Measurements from ENCODE around the gene ADAM12. TPM values are rescaled to one million over a fixed set of nuclear protein-coding genes. Genes with fewer than 3 reads are reported as not detected.
"Not testable (repeated sequence)": the region's sequence is repeated elsewhere in the genome, so short reads cannot be mapped to it uniquely, and the experiment has no call there.

Gene ADAM12
- polyA plus RNA-seq, 12 donors: 15.2 to 33.9 (median 21.8) TPM; not detected in 1

DNA sequence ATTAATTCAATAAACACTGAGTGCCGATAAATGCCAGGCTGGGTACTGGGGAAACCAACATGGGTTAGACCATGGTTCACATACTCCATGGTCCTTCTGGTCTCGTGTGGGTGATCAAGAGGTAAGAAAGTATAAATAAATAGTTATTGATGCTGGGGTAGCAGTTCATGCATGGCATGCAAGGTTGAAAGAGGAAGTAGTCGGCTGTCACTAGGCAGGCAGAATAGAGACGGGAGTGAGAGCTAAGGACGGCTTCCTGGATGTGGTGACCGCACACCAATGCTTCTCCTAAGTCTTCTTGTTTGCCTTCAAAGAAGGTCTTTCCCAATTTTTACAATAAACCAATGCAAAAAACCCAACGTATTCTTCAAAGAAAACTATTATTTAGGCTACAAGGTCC lies 208.6 kb downstream of the ADAM12 start:
- DNase-seq: no peak

DNA sequence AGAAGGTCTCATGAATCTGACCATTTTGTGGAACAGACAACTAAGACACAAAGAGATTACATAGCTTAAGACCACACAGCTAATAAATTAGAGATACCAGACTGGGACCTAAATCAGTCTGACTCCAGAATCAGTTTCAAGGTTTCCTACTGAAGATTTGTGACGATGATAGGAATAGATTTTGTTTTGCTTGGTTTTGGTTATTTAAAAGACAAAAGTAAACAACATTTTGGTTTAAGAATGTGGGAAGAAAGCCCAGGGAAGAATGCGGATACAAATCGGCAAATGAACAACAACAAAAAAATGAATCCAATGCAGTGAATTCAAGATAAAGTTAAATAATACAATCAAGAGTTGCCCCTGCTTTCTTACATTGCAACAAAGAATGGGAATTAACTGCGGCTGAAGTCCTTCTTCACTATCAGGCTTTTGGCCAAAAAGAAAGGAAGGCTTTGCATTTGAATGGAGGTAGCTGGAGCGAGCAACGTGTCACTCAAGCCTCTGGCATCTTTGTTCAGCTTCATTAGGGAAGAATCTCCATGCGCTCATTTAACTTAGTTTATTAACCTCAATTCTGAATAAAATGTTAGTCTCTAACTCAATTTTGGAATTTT lies 210.8 kb downstream of the ADAM12 start:
- no peak for DNase-seq

DNA sequence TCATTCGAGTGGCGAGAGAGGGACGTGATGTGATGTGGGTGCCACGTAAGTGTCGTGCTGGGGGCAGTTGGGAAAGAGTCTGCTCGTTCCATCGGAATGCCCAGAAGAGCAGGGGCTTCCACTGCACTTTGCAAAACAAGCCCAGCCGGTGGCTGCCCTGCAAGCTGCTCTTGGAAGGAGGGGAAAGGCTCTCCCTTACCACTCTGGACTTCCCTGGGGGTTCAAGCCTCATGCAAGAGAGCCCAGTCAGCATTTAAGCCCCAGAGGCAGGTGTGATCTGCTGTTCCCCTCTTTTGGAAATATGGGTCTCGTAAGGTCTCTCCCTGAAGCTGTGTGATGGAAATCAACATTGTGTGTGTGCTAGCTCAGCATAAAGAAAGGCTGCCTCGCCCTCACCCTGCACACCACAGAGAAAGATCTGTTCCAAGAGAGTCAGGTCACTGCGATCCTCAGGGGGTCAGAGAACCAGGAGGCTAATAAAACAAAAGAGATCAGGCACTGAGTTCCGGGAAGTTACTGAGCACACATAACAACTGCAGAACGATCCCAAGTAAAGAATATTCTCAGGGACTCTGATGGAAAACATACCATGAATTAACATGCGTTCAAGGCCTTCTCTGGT lies 212.5 kb downstream of the ADAM12 start:
- no peak for DNase-seq

DNA sequence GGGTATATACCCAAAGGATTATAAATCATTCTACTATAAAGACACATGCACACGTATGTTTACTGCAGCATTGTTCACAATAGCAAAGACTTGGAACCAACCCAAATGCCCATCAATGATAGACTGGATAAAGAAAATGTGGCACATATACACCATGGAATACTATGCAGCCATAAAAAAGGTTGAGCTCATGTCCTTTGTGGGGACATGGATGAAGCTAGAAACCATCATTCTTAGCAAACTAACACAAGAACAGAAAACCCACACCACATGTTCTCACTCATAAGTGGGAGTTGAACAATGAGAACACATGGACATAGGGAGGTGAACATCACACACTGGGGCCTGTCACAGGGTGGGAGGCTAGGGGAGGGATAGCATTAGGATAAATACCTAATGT lies 215.5 kb downstream of the ADAM12 start:
- not testable (repeated sequence) for DNase-seq

DNA sequence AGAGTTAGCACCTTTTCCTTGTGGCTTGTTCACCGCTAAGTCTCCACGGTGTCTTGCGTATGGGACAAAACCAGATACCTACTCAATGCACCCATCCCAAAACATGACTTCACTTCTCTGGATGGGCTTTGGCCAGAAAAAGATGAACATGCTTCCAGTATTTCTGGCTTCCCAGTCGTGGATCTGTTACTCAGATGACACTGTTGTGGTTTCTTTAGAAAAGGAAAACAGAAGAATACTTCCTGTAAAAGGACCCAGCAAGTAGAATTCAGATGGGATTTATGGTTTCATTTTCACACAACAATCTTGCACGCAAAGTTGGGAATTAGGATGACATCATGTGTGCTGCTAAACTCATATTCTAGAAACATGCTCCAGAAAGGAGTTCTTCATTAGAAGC lies 216.7 kb downstream of the ADAM12 start:
- DNase-seq: peak; percentile 83

DNA sequence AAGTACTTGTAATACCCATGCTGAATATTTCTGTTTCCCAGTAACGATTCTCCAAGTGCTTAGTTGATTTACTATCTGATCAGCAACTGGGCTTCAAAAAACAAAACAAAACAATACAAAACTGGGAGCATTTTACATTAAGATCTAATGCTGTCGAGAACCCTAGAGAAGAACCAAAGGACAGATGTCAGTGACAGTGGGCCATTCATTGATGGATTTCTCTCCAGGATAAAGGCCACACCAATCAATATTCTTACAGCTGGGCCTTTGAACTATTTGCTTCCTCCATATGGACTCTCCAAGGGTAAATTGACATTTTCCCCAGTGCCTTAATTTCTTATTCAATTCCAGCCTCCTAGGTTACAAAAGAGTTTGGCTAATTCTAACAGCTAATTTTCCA lies 217.5 kb downstream of the ADAM12 start:
- peak; percentile 39 for DNase-seq

DNA sequence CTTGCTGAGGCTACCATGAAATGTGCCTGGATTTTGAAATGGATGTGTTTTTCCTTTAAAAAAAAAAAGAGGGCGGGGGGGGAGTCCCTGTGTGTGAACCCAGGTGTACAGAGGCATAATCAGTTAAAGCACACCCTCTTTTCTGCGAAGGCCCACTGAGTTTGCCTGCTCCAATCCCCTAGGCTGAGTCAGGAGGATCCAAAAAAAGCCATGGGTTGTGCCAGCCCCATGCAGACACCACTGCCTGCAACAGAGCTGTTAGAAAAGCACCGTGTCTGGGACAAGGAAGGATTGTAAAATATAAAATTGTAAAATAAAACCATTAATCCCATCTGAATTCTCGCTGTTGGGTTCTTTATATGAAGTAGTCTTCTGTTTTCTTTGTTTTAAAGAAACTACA lies 217.9 kb downstream of the ADAM12 start:
- no peak for DNase-seq

DNA sequence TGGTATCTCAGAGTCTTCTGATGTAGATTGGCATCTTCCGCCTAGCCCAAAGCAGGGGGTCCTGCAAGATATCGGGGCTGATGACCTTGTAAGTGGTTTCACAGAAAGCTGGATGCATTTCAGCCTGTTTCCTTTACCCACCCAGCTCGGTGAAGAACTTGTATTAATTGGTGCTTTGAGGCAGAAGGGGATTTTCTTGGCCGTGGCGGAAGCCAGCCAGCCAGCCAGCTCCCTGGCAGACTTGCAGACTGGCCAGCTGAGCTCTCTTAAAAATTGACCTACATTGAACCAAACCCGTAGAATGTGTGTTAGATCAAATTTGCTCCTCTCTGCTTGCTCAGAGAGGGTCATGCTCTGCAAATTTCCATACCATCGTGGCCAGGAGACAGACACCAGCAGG lies 218.4 kb downstream of the ADAM12 start:
- DNase-seq: no peak

DNA sequence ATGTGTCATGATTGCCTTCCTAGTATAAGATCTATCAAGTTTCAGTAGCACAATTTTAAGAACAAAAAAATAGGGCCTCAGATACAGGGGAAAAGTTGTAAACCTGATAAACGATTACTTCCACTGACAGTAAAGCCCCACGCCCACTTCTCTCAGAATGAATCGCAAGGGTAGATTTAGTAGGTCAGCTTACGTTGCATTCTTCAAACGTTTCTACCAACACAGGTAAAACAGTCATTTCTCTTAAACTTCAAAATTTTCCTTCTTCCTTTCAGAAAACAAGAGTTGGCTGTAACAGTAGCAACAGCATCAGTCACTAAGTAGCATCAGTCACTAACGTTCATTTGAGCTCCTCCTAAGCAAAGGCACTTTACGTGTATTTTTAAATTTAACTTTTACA lies 221.5 kb downstream of the ADAM12 start:
- no peak for DNase-seq

DNA sequence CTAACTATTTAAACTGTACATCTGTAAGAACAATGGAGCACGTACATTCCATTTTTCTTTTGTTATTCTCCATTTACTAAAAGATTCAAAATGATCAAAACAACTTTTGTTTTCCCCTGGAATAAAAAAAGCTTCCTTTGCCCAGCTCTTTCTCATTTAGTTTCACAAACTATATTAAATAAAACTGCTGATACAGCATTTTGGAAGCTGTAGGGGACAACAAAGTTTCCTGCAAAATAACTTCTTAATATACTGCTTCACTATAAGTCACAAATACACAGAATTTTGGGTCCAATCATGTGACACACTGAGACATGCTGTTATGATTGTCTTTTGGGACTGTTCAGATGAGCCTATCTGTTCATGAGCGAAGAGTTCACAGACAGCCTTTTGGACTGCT lies 222.4 kb downstream of the ADAM12 start:
- DNase-seq: no peak

DNA sequence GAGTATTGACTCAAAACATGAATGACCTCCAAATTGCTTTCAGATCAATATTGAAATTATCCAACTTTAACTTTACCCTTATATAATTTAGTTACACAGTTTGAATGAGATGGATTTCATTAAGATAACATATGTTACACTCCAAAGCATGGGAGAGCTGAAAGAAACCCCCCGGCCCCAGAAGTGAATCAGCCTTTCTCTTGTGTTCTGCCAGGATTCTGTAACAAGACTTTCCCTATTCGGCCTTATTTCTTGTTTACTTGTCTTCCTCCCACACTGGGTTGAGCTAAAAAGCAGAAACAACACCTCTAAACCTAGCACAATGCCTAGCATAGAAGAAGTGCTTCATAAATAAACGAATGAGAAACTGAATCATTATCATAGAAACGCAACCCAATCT lies 224.8 kb downstream of the ADAM12 start:
- DNase-seq: no peak

DNA sequence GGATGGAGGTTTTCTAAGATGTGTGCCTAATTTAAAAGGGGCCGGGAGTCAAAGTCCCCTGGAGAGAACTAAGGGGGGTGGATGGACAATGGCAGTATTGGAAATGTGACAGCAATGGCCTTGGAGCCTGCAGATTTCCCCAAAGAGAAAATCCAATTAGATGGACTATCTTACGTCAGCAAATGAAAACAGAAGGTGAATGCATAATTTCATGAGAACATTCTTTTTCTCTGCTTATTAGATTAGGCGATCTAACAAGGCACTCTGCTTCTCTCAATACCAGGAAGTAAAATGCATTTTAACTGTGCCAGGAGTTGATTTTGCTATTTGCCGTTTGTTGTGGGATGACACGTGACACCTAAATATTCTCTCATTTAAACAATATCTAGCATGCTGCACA lies 226.6 kb downstream of the ADAM12 start:
- no peak for DNase-seq

DNA sequence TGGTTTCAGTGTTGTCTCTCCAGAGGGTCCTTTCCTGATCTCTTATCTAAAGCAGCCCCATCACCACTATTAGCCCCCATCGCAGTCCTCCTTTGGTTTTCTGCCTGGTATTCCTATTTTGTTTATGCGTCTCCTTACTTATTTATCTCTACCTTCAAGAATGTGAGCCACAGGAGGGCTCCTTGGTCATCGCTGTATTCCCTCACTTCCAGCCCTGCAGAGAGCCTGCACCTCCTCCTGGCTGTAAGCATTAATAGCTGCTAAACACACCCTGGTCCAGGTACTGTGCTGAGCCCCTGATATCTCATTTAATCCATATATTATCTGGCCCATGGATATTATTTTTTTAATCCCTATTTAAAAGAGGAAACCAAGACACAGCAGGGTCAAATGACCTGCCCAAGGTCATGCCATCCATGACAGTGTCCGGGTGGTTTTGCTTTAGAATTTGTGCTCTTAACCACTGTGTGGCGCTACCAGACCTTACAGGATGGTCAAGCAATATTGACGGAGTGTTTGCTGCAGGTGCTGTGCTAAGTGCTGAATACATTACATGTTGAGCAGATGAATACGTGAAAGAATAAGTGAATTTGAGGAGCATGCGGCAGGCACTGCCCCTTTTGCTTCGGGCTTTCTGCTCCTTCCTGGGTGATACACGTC lies 227.2 kb downstream of the ADAM12 start:
- no peak for DNase-seq

DNA sequence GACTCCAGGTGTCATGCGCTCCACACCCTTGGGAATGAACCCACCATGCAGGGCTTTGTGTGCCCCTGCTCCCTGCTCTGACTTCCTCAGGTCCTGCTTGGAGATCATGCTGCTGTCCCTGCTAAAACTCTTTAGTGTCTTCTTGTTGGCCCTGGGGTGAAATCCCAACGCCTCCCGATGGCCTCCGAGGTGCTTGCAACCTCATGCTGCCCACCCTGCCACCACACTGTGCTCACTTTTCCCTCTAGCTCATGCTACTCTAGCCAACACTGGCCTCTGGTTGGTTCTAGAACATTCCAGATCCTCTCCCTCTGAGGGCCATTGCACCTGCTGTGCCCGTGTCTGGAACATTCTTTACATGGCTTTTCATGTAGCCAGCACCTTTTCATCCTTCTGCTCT lies 227.7 kb downstream of the ADAM12 start:
- DNase-seq: no peak

DNA sequence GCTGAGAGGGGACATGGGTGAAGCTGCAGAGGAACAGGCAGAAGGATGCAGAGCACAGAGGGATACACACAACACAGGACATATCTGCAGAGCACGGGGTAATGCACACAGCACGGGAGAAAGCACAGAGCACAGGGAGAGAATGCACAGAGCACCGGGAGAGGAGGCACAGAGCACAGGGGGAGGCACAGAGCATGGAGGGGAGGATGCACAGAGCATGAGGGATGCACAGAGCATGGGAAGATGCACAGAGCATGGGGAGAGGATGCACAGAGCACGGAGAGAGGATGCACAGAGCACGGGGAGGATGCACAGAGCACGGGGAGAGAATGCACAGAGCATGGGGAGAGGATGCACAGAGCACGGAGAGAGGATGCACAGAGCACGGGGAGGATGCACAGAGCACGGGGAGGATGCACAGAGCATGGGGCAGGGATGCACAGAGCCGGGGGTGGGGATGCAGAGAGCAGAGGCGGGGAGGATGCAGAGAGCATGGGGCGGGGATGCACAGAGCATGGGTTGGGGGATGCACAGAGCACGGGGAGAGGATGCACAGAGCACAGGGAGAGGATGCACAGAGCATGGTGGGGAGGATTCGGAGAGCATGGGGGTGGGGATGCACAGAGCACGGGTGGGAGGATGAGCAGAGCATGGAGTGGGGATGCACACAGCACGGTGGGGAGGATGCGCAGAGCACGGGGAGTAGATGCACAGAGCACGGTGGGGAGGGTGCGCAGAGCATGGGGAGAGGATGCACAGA lies 230.0 kb downstream of the ADAM12 start:
- no peak for DNase-seq

DNA sequence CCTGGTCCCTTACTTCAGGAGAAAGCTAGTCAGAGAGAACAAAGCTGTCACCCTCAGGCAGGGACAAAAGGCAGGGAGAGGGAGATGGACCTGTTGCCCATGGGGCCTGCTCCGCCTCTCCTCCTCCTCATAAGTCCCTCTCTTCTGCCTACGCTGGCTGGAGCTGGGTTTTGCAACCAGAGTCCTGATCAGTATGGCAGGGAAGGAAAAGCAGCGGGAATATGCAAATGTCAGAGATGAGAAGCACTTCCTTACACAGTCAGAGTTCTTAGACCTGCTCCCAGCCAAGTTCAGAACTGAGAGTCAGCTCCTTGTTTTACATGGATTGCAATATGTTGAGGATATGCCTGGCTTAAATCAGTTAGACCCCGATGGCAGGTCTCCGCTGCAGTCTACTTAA lies 231.1 kb downstream of the ADAM12 start:
- no peak for DNase-seq

DNA sequence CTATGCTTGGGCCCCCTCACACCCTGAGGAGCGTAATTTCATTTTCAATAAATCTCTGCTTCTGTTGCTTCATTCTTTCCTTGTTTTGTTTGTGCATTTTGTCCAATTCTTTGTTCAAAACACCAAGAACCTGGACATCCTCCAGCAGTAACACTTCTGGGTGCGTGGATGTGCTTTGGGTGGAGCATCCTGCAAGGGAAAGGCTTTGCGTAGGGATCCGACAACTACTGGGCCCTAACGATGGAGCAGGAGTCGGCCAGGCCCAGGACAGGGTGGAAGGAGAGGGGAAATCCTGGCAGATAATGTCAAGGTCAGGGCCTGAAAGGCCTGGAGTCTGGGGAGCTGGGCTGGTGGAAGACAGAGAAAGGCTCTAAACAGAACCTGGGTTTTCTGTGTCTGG lies 231.8 kb downstream of the ADAM12 start:
- DNase-seq: no peak

DNA sequence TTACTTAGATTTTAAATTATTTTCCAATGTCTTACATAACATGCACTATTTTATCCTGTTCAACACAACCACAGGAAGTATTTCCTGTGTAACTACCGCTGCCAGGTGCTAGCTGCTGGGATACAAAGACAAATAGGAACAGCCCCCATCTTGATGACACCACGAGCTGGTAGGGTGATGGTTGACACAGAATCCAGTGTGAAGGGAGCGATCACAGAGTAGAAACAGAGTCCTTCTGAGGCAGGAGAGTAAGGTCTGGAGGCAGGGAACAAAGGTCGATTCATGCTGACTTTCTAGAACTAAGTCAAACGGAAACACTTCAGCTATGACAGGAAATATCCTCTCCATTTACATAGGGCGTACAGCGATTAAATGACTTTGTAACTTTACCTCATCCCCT lies 232.3 kb downstream of the ADAM12 start:
- no peak for DNase-seq

DNA sequence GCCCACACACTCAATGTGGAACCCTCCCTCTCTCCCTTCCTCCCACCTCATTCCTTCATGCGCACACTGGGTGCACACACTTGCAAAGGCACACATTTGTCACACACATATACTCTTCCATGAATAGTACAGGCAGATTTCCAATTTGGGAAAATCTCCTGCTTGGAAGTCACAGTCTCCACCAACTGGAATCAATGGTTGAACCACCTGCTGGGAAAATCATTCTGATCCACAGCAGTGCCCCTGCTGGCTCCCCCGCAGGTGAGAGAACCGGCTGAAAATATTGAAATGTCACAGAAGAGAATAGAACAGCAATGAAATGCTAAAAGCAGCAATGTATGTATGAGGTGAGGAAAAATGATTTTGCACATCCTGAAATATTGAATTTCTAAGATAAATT lies 232.7 kb downstream of the ADAM12 start:
- DNase-seq: no peak

DNA sequence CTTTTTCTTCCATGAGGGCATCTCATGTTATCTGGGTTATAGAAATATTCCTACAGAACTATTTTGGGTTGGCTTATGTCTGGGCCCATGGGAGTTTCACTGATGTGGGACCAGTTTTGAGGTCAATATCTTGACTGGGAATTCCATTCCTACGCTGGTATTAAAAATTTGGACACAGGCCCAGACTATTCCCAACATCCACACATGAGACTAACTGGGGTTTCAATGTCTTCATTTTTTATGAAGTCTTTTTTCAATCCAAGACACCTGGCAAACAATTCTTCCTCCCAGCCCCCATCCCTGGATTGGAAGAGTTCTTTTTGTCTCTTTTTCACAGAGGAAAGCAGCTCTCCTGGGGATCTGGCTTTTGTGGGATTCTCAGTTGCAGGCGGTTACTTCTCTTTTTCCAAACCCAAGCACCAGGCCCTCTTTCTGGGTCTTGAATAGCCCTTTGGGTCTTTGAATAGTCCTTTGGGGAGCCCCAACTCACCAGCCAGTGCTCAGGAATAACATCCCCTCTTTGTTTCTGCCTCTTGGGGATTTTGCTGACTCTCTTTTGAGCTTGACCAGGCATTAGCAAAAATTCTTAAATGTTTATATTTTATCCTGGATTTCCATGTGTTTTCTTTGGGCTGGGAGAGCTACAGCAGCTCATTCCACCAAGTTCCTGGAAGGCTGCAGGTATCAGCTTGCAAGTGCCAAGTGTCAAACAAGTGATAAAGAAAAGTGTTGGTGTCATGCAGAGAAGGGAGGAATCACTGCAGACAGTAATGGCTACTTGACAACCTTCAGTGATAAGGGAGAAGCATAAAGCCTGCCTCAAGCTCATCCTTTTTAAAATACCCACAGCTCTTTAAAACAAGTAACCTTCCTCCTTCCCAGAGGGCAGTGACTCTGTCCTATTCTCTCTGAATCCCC lies 234.3 kb downstream of the ADAM12 start:
- DNase-seq: no peak

DNA sequence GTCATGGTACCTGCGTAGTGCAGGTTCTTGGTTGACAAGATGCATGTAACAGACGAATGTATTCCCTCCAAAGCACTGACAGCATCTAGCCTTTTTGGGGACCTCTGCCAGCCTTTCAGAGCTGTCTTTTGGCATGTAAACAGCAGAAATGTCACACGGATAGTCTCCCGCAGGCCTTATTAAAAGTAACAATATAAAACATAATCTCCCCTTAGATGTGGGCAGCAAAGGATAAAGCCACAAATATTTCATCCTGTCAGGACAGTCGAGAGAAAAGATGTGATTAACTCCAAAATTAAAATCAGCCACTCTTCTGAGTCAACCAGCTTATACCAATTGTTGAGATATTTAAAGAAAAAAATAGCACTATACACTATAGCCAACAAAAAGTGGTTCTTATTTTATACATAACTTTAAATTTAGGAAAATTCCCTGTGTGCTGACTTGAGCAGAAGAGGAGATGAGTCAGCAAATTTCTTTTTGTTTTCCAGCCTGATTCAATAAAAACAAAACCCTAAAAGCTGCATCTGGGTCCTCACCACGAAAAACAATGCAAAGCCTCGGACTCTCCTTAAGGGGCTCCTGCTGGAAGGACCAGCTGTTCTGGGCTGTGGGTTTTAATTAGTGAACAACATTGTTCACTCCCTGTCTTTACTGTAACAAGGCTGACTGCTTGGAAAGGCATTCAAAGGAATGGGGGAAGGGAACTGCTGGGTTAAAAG lies 240.2 kb downstream of the ADAM12 start:
- peak; percentile 50 for DNase-seq
